ENCODE results near the gene CCBE1. TPM values are rescaled to one million over a fixed set of nuclear protein-coding genes. Genes with fewer than 3 reads are reported as not detected.

The CCBE1 gene
- total RNA-seq, 4 donors from 2014 or later = 0.18 to 2.8 (median 1.6) TPM

- H3K27me3 ChIP-seq = no peaks in the 10 kb centered on the region
- H3K36me3 ChIP-seq = no peaks in the 10 kb centered on the region
- no peaks in the 10 kb centered on the region for H3K4me1 ChIP-seq
- H3K27ac ChIP-seq = no peak overlapping the region
- H3K4me3 ChIP-seq = no peak overlapping the region
- H3K9me3 ChIP-seq = no peaks in the 10 kb centered on the region
- no peak for TF ChIP-seq POLR2A (IDR thresholded peaks at IDR 0.05)
- no peak for TF ChIP-seq CTCF (IDR thresholded peaks at IDR 0.05)
- no peak for DNase-seq
These were observed 63.2 kb downstream of the CCBE1 start for GRCh38 chr18:59633961-59634485.

- H3K4me1 ChIP-seq = no peaks in the 10 kb centered on the region
- no peak for DNase-seq
- no peak for TF ChIP-seq POLR2A (IDR thresholded peaks at IDR 0.05)
- TF ChIP-seq CTCF (IDR thresholded peaks at IDR 0.05) = no peak
These were observed 63.9 kb downstream of the CCBE1 start for GRCh38 chr18:59633317-59633716.

GRCh38 chr18:59631583-59632181, 65.5 kb downstream of the CCBE1 start:
- DNase-seq = no peak
- no peaks in the 10 kb centered on the region for H3K27me3 ChIP-seq
- no peaks in the 10 kb centered on the region for H3K36me3 ChIP-seq
- peak in 3 of 6 experiments; percentile 24 to 35 (median 28) for TF ChIP-seq CTCF (IDR thresholded peaks at IDR 0.05)
- TF ChIP-seq POLR2A (IDR thresholded peaks at IDR 0.05) = no peak
- no peaks in the 10 kb centered on the region for H3K9me3 ChIP-seq
- H3K4me1 ChIP-seq = no peaks in the 10 kb centered on the region
- no peak overlapping the region for H3K27ac ChIP-seq
- no peak overlapping the region for H3K4me3 ChIP-seq

More at GRCh38 chr18:59633317-59633716, 63.9 kb downstream of the CCBE1 start:
- no peak overlapping the region for H3K4me3 ChIP-seq
- H3K9me3 ChIP-seq = no peaks in the 10 kb centered on the region
- H3K36me3 ChIP-seq = no peaks in the 10 kb centered on the region
- no peak overlapping the region for H3K27ac ChIP-seq
- no peaks in the 10 kb centered on the region for H3K27me3 ChIP-seq

GRCh38 chr18:59629894-59630293, 67.3 kb downstream of the CCBE1 start:
- no peak overlapping the region for H3K4me3 ChIP-seq
- no peaks in the 10 kb centered on the region for H3K9me3 ChIP-seq
- H3K36me3 ChIP-seq = no peaks in the 10 kb centered on the region
- H3K4me1 ChIP-seq = no peaks in the 10 kb centered on the region
- no peak for TF ChIP-seq POLR2A (IDR thresholded peaks at IDR 0.05)
- TF ChIP-seq CTCF (IDR thresholded peaks at IDR 0.05) = no peak
- H3K27me3 ChIP-seq = no peaks in the 10 kb centered on the region
- H3K27ac ChIP-seq = no peak overlapping the region
- no peak for DNase-seq

- DNase-seq = no peak
- Histone ChIP-seq H3K9me3 (no peaks in the 10 kb centered on the region), H3K36me3 (no peaks in the 10 kb centered on the region), H3K27me3 (no peaks in the 10 kb centered on the region), H3K4me3 (no peak overlapping the region), H3K4me1 (no peaks in the 10 kb centered on the region), H3K27ac (no peak overlapping the region)
- TF ChIP-seq POLR2A (IDR thresholded peaks at IDR 0.05) (no peak), CTCF (IDR thresholded peaks at IDR 0.05) (no peak)
These were observed 68.2 kb downstream of the CCBE1 start for GRCh38 chr18:59628995-59629394.
